Pulmonary artery endothelial cell (primary cell): ENCODE data around the gene KCP. TPM values are rescaled to one million over a fixed set of nuclear protein-coding genes. Genes with fewer than 3 reads are reported as not detected.

ENCODE experiments used
- DNase-seq: peaks from one replicate; pipeline ENCODE4 v3.0.0-alpha.2; 2011; ENCODE audit warnings: low read depth, low spot score
- total RNA-seq: library from RNA; depleted of rRNA; stranded (reverse); fragments of >200 nt; gene quantifications from 2 replicates; pipeline ENCODE4 v1.2.3, GENCODE V29; 2014

The KCP gene
- total RNA-seq, 1 donor from 2014 or later: not detected

GRCh38 chr7:128906766-128907559, 3.5 kb downstream of the KCP start:
- DNase-seq: no peak

DNA sequence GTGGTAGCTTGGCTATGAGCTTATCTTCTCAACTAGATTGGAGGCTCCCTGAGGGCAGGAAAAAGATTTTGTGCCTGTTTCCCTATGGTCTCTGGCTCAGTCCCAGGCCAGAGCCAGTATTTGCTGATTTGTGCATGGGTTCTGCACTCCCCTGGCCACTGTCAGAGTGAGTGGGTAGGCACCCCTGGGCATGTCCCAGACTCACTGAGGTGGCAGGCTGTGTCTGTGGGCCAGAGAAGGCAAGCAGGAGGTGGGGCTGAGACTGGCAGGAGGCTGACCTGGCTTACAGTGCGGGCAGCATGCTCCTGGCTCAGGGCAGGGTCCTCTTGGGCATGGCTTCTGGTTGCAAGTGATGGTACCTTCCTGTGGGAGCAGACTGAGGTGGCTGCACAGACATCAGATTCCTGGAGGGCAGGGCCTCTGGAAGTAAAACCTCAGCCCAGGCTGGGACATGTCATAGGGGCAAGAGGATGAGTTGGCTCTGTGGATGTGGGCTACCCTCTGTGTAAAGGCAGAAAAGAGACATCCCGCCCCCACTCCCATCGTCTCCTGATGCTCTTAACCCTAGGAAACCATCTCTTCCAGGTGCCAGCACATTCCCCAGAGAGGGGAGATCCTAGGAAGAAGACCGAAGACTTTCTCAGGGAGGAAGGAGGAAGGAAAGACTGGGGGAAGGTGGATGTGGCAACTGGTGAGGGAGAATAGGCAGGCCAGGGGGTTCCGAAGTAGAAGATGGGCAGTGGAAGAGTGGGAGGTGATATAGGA, 4.3 kb downstream of the KCP start:
- no peak for DNase-seq

GRCh38 chr7:128904381-128905197, 5.9 kb downstream of the KCP start:
- no peak for DNase-seq

DNA sequence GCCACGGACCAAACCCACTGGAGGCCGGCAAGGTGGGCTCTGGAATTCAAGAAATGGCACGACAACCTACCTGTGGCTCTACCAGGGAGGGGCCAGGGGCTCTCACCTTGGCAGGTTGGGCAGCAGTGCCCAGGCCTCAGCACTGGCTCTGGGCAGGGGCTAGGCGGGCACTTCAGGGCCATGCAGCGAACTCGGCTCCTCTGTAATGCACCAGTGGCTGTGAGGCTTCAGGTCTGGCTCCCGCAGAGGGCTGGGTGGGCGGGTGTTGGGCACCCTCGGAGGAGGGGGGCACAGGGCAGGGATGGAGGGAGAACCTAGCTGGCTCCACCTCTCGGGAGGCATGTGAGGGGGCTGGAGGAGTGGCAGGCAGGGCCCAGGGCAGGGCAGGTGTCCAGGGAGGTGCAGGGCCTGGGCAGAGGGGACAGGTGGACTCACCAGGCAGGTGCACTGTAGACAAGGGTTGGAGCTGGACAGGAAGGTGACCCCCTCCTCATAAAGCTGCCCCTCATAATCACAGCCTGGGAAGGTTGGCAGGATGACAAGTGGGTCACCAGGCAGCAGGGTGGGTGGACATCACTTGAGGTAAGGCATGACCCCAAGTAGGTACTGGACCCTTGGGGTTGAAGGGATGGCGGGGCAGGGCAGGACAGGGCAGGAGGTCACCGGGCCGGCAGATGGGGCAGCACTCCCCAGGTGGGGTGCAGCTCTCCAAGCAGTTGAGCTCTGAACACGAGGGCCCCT, 6.7 kb downstream of the KCP start:
- no peak for DNase-seq

GRCh38 chr7:128902761-128903585, 7.5 kb downstream of the KCP start:
- DNase-seq: no peak

- no peak for DNase-seq
These were observed 10.3 kb downstream of the KCP start for GRCh38 chr7:128900237-128900636.

GRCh38 chr7:128899392-128899791, 11.1 kb downstream of the KCP start:
- DNase-seq: no peak

- DNase-seq: no peak
These were observed 15.2 kb downstream of the KCP start for GRCh38 chr7:128895320-128895719.

DNA sequence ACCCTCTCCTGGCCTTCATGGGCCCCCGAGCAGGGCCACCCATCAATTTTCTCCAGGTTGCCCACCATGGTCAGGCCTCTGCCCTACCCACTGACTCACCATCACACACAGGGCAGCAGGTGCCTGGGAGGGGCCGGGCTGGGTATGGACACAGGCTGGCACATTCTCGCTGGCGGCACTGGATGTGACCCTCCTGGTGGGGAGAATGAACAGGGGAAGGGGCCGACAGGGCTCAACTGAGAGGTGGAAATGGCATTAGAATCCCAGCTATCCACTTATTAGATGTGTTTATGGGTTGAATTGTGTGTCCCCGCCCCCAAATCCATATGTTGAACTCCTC, 16.4 kb downstream of the KCP start:
- no peak for DNase-seq

GRCh38 chr7:128893251-128894100, 17.0 kb downstream of the KCP start:
- DNase-seq: no peak

- DNase-seq: no peak
These were observed 17.8 kb downstream of the KCP start for GRCh38 chr7:128892521-128893250.

DNA sequence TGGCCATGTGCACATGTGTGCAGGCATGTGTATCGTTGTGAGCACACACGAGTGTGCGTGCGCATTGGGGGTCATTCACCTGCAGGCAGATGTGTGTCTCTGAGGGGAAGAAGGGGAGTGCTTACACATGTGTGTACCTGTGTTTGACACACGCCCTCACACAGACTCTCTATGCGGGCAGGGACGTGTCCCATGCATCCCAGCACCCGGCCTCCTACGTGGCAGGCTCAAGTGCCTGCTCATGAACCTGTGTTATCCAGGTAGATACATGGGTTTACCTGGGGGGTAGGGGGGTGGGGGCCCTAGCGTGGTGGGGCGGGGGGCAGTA, 18.6 kb downstream of the KCP start:
- no peak for DNase-seq

GRCh38 chr7:128891110-128891941, 19.2 kb downstream of the KCP start:
- DNase-seq: no peak

GRCh38 chr7:128890306-128891109, 20.0 kb downstream of the KCP start:
- no peak for DNase-seq

DNA sequence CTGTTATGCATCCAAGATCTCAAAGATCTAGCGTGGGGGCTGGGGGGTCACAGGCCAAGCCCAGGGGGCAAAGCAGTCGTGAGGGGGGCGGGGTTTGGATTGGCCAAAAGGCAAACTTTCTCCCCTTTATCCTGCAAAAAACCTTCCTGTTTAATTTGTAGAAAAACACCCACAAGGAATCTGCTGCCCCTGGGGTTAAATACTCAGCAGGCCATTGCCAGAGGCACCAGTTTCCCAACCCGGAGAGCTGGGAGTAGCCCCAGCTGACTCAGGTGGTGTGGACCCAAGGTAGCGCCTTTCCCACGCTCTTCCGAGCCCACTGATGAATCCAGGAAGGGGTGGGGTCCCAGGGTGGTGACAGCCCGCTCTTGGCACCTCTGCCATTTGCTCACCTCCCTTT, 21.4 kb downstream of the KCP start:
- DNase-seq: no peak

- no peak for DNase-seq
These were observed 21.8 kb downstream of the KCP start for GRCh38 chr7:128888756-128889095.

DNA sequence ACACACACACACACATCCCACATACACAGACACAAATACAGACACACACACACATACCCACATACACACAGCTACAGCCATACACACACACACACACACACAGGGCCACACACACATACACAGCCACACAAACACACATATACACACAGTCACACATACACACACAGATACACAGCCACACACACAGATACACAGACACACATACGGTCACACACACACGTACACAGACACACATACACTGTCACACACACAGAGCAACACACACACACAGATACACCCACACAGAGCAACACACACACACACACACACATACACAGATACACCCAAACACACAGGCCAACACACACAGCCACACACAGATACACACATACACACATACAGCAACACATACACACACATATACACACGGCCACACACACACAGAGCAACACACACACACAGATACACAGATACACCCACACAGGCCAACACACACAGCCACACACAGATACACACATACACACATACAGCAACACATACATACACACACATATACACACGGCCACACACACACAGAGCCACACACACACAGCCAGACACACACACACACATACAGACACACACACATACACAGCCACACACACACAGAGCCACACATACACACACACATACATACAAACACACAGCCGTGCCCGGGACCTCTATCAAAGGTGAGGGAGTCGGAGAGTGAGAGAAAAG, 22.3 kb downstream of the KCP start:
- DNase-seq: no peak
